ENCODE data around the gene PSMB10. TPM values are rescaled to one million over a fixed set of nuclear protein-coding genes. Genes with fewer than 3 reads are reported as not detected.

Gene PSMB10
- total and polyA plus RNA-seq, 8 donors = 20.7 to 76.8 (median 31.6) TPM

- no peak overlapping the region for H3K4me3 ChIP-seq
- H3K27ac ChIP-seq = no peak overlapping the region
- intact Hi-C loops (cut with DNase I) = no loop called here
- no peaks in the 10 kb centered on the region for H3K9me3 ChIP-seq
- peaks cover 0 to 38% of the 10 kb centered on the region in 2 donors for H3K36me3 ChIP-seq
- H3K4me1 ChIP-seq = peaks cover 0 to 19% of the 10 kb centered on the region in 2 donors
- DNase-seq (no peak), ATAC-seq (no peak)
- TF ChIP-seq, protein P1, sequence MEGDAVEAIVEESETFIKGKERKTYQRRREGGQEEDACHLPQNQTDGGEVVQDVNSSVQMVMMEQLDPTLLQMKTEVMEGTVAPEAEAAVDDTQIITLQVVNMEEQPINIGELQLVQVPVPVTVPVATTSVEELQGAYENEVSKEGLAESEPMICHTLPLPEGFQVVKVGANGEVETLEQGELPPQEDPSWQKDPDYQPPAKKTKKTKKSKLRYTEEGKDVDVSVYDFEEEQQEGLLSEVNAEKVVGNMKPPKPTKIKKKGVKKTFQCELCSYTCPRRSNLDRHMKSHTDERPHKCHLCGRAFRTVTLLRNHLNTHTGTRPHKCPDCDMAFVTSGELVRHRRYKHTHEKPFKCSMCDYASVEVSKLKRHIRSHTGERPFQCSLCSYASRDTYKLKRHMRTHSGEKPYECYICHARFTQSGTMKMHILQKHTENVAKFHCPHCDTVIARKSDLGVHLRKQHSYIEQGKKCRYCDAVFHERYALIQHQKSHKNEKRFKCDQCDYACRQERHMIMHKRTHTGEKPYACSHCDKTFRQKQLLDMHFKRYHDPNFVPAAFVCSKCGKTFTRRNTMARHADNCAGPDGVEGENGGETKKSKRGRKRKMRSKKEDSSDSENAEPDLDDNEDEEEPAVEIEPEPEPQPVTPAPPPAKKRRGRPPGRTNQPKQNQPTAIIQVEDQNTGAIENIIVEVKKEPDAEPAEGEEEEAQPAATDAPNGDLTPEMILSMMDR (IDR thresholded peaks at IDR 0.05) = no peak
- no peaks in the 10 kb centered on the region for H3K27me3 ChIP-seq
Observed at GRCh38 chr16:67888331-67888730, 48.3 kb downstream of the PSMB10 start.

- H3K36me3 ChIP-seq = peaks cover 0 to 57% of the 10 kb centered on the region in 2 donors
- H3K27me3 ChIP-seq = no peaks in the 10 kb centered on the region
- intact Hi-C loops (cut with DNase I) = no loop called here
- H3K4me3 ChIP-seq = no peak overlapping the region
- no peak overlapping the region for H3K27ac ChIP-seq
- TF ChIP-seq, protein P1 (IDR thresholded peaks at IDR 0.05) = no peak
- DNase-seq (peak in 3 of 4 donors; percentile 17 to 78 (median 73)), ATAC-seq (peak; percentile 73)
- H3K4me1 ChIP-seq = peaks cover 0 to 12% of the 10 kb centered on the region in 2 donors
- H3K9me3 ChIP-seq = no peaks in the 10 kb centered on the region
Observed at GRCh38 chr16:67886387-67886786, 50.3 kb downstream of the PSMB10 start.

GRCh38 chr16:67885976-67886375 lies 50.7 kb downstream of the PSMB10 start:
- H3K4me3 ChIP-seq = no peak overlapping the region
- H3K9me3 ChIP-seq = no peaks in the 10 kb centered on the region
- peaks cover 0 to 12% of the 10 kb centered on the region in 2 donors for H3K4me1 ChIP-seq
- H3K36me3 ChIP-seq = peaks cover 0 to 61% of the 10 kb centered on the region in 2 donors
- TF ChIP-seq, protein P1 (IDR thresholded peaks at IDR 0.05) = no peak
- no peak for DNase-seq
- H3K27me3 ChIP-seq = no peaks in the 10 kb centered on the region
- intact Hi-C loops (cut with DNase I) = no loop called here
- ATAC-seq = no peak
- H3K27ac ChIP-seq = no peak overlapping the region

- H3K9me3 ChIP-seq = no peaks in the 10 kb centered on the region
- H3K27me3 ChIP-seq = no peaks in the 10 kb centered on the region
- DNase-seq (no peak), ATAC-seq (no peak)
- intact Hi-C loops (cut with DNase I) = no loop called here
- no peak overlapping the region for H3K4me3 ChIP-seq
- TF ChIP-seq, protein P1 (IDR thresholded peaks at IDR 0.05) = no peak
- peaks cover 0 to 65% of the 10 kb centered on the region in 2 donors for H3K36me3 ChIP-seq
- no peak overlapping the region for H3K27ac ChIP-seq
- peaks cover 0 to 12% of the 10 kb centered on the region in 2 donors for H3K4me1 ChIP-seq
Observed at GRCh38 chr16:67885545-67885944, 51.1 kb downstream of the PSMB10 start.

GRCh38 chr16:67884684-67885083 lies 52.0 kb downstream of the PSMB10 start, which contains the start of gene NRN1L:
Gene NRN1L (plus strand): TSS chr16:67884885. CDS start chr16:67884904, 19 bp downstream.
- intact Hi-C loops (cut with DNase I) = loop anchor here in 1 of 2 donors (5.0 kb wide), 1 partner anchor 43 kb away; no protein-coding TSS in a partner anchor
- Histone ChIP-seq H3K4me3 (no peak within 1 kb of the TSS), H3K9me3 (no peaks in the 10 kb centered on the region), H3K36me3 (peaks cover 0 to 74% of the 10 kb centered on the region in 2 donors), H3K4me1 (peaks cover 0 to 12% of the 10 kb centered on the region in 2 donors), H3K27ac (no peak within 1 kb of the TSS), H3K27me3 (no peaks in the 10 kb centered on the region)
- TF ChIP-seq, protein P1 (IDR thresholded peaks at IDR 0.05) = no peak
- ATAC-seq (peak; percentile 87), DNase-seq (peak; percentile 77 to 92 (median 88))

Other genes with a start within 250 kb of the PSMB10 start
- gene GFOD2, start 217.5 kb downstream of the PSMB10 start, total RNA-seq = 10 to 100 TPM; 13.7 to 18.6 TPM
- 10 to 100 TPM; 30.7 to 39.5 (median 33.1) TPM for gene GFOD2, start 217.5 kb downstream of the PSMB10 start, polyA plus RNA-seq (ENCODE audit: insufficient read length in 6 of 6)
- gene RANBP10, start 130.3 kb downstream of the PSMB10 start, total RNA-seq = 10 to 100 TPM; 16.8 to 18.0 TPM
- gene RANBP10, start 130.3 kb downstream of the PSMB10 start, polyA plus RNA-seq (ENCODE audit: insufficient read length in 6 of 6) = 10 to 100 TPM; 32.5 to 45.8 (median 39.5) TPM
- 1 to 10 TPM in 1 of 2 donors, under 1 TPM in 1; 0.52 to 4.4 TPM for gene TSNAXIP1, start 130.0 kb downstream of the PSMB10 start, total RNA-seq
- 1 to 10 TPM; 5.2 to 7.1 (median 6.8) TPM for gene TSNAXIP1, start 130.0 kb downstream of the PSMB10 start, polyA plus RNA-seq (ENCODE audit: insufficient read length in 6 of 6)
- gene THAP11, start 94.5 kb downstream of the PSMB10 start, total RNA-seq = 10 to 100 TPM; 21.7 to 26.2 TPM
- 10 to 100 TPM; 24.7 to 30.5 (median 28.2) TPM for gene THAP11, start 94.5 kb downstream of the PSMB10 start, polyA plus RNA-seq (ENCODE audit: insufficient read length in 6 of 6)
- 10 to 100 TPM; 91.5 to 92.2 TPM for gene NUTF2, start 89.9 kb downstream of the PSMB10 start, total RNA-seq
- 100 to 1,000 TPM; 108 to 123 (median 117) TPM for gene NUTF2, start 89.9 kb downstream of the PSMB10 start, polyA plus RNA-seq (ENCODE audit: insufficient read length in 6 of 6)
- 10 to 100 TPM; 30.8 to 37.9 TPM for gene CENPT, start 89.2 kb downstream of the PSMB10 start, total RNA-seq
- gene CENPT, start 89.2 kb downstream of the PSMB10 start, polyA plus RNA-seq (ENCODE audit: insufficient read length in 6 of 6) = 10 to 100 TPM; 47.7 to 62.6 (median 53.4) TPM
- 10 to 100 TPM; 47.9 to 48.8 TPM for gene EDC4, start 63.8 kb downstream of the PSMB10 start, total RNA-seq
- 10 to 100 TPM; 73.3 to 94.4 (median 77.5) TPM for gene EDC4, start 63.8 kb downstream of the PSMB10 start, polyA plus RNA-seq (ENCODE audit: insufficient read length in 6 of 6)
- 1 to 10 TPM in 1 of 2 donors, not detected in 1; 1.7 TPM for gene NRN1L, start 52.0 kb downstream of the PSMB10 start, total RNA-seq
- gene NRN1L, start 52.0 kb downstream of the PSMB10 start, polyA plus RNA-seq (ENCODE audit: insufficient read length in 6 of 6) = 1 to 10 TPM; 1.1 to 2.6 (median 1.9) TPM
- 10 to 100 TPM; 25.4 to 29.6 TPM for gene PSKH1, start 43.6 kb downstream of the PSMB10 start, total RNA-seq
- 10 to 100 TPM; 20.8 to 32.1 (median 29.8) TPM for gene PSKH1, start 43.6 kb downstream of the PSMB10 start, polyA plus RNA-seq (ENCODE audit: insufficient read length in 6 of 6)
- under 1 TPM in 1 of 2 donors, not detected in 1; 0.50 TPM for gene CTRL, start 5.0 kb downstream of the PSMB10 start, total RNA-seq
- gene CTRL, start 5.0 kb downstream of the PSMB10 start, polyA plus RNA-seq (ENCODE audit: insufficient read length in 6 of 6) = 1 to 10 TPM; 3.5 to 7.1 (median 5.3) TPM
- gene LCAT, start 7.3 kb upstream of the PSMB10 start, total RNA-seq = 10 to 100 TPM; 27.5 to 37.2 TPM
- 10 to 100 TPM; 23.9 to 37.6 (median 31.5) TPM for gene LCAT, start 7.3 kb upstream of the PSMB10 start, polyA plus RNA-seq (ENCODE audit: insufficient read length in 6 of 6)
- 100 to 1,000 TPM in 1 of 2 donors, 10 to 100 TPM in 1; 99.2 to 121 TPM for gene SLC12A4, start 31.8 kb upstream of the PSMB10 start, total RNA-seq
- gene SLC12A4, start 31.8 kb upstream of the PSMB10 start, polyA plus RNA-seq (ENCODE audit: insufficient read length in 6 of 6) = 10 to 100 TPM; 42.6 to 55.7 (median 51.0) TPM
- gene DPEP3, start 43.6 kb upstream of the PSMB10 start, total RNA-seq = under 1 TPM in 1 of 2 donors, not detected in 1; 0.60 TPM
- under 1 TPM in 2 of 6 donors, not detected in 4; 0.08 to 0.09 TPM for gene DPEP3, start 43.6 kb upstream of the PSMB10 start, polyA plus RNA-seq (ENCODE audit: insufficient read length in 6 of 6)
- gene DPEP2, start 62.6 kb upstream of the PSMB10 start, total RNA-seq = 10 to 100 TPM in 1 of 2 donors, 1 to 10 TPM in 1; 7.3 to 12.6 TPM
- 1 to 10 TPM; 2.3 to 3.7 (median 3.2) TPM for gene DPEP2, start 62.6 kb upstream of the PSMB10 start, polyA plus RNA-seq (ENCODE audit: insufficient read length in 6 of 6)
- gene DPEP2NB, start 79.1 kb upstream of the PSMB10 start, total RNA-seq = not detected
- gene DPEP2NB, start 79.1 kb upstream of the PSMB10 start, polyA plus RNA-seq (ENCODE audit: insufficient read length in 6 of 6) = not detected
- gene DDX28, start 86.4 kb upstream of the PSMB10 start, total RNA-seq = 10 to 100 TPM in 1 of 2 donors, 1 to 10 TPM in 1; 6.7 to 10.5 TPM
- 1 to 10 TPM; 5.1 to 7.4 (median 6.8) TPM for gene DDX28, start 86.4 kb upstream of the PSMB10 start, polyA plus RNA-seq (ENCODE audit: insufficient read length in 6 of 6)
- gene DUS2, start 86.4 kb upstream of the PSMB10 start, total RNA-seq = 10 to 100 TPM; 16.2 to 22.4 TPM
- gene DUS2, start 86.4 kb upstream of the PSMB10 start, polyA plus RNA-seq (ENCODE audit: insufficient read length in 6 of 6) = 10 to 100 TPM; 13.9 to 19.2 (median 16.4) TPM
- 10 to 100 TPM; 58.5 to 65.8 TPM for gene NFATC3, start 148.5 kb upstream of the PSMB10 start, total RNA-seq
- gene NFATC3, start 148.5 kb upstream of the PSMB10 start, polyA plus RNA-seq (ENCODE audit: insufficient read length in 6 of 6) = 10 to 100 TPM; 34.6 to 42.9 (median 38.4) TPM

Measured in left lung (tissue), 10 donors.